NCI-H82 treated with DMSO at 0.1 percent for 48 hours (cell line): ENCODE measurements around the gene HRH1.
"Not testable (repeated sequence)": the region's sequence is repeated elsewhere in the genome, so short reads cannot be mapped to it uniquely, and the experiment has no call there.

ENCODE experiments used
- DNase-seq: peaks from one replicate; lab custom pipeline; 2025; ENCODE audit not compliant: unreplicated experiment; lab: John Stamatoyannopoulos, UW

Gene HRH1

GRCh38 chr3:11154036-11154952 is at the start of gene HRH1:
HRH1 (plus strand) TSS chr3:11154493; CDS start chr3:11259038, 104,545 bp downstream.
- DNase-seq = no peak

- not testable (repeated sequence) for DNase-seq
Measured at GRCh38 chr3:11113316-11113715, 41.0 kb upstream of the HRH1 start.

- no peak for DNase-seq
Measured at GRCh38 chr3:11115548-11115947, 38.7 kb upstream of the HRH1 start.

- no peak for DNase-seq
Measured at GRCh38 chr3:11116336-11117059, 37.8 kb upstream of the HRH1 start.

- no peak for DNase-seq
Measured at GRCh38 chr3:11117591-11117990, 36.7 kb upstream of the HRH1 start.

- DNase-seq = no peak
Measured at GRCh38 chr3:11118181-11118682, 36.1 kb upstream of the HRH1 start.

- no peak for DNase-seq
Measured at GRCh38 chr3:11120091-11120805, 34.0 kb upstream of the HRH1 start.

- DNase-seq = no peak
Measured at GRCh38 chr3:11126653-11127052, 27.6 kb upstream of the HRH1 start.

- DNase-seq = no peak
Measured at GRCh38 chr3:11128682-11129632, 25.3 kb upstream of the HRH1 start.

- peak; percentile 36 for DNase-seq
Measured at GRCh38 chr3:11130385-11130784, 23.9 kb upstream of the HRH1 start.

GRCh38 chr3:11131371-11131770 is 22.9 kb upstream of the HRH1 start:
- DNase-seq = no peak

- not testable (repeated sequence) for DNase-seq
Measured at GRCh38 chr3:11131886-11132285, 22.4 kb upstream of the HRH1 start.

GRCh38 chr3:11132861-11133260 is 21.4 kb upstream of the HRH1 start:
- no peak for DNase-seq

- no peak for DNase-seq
Measured at GRCh38 chr3:11134794-11135193, 19.5 kb upstream of the HRH1 start.

GRCh38 chr3:11136116-11136515 is 18.2 kb upstream of the HRH1 start:
- no peak for DNase-seq

- DNase-seq = peak; percentile 6
Measured at GRCh38 chr3:11136830-11137626, 17.3 kb upstream of the HRH1 start.

- no peak for DNase-seq
Measured at GRCh38 chr3:11137627-11137959, 16.7 kb upstream of the HRH1 start.

GRCh38 chr3:11138371-11138770 is 15.9 kb upstream of the HRH1 start:
- no peak for DNase-seq

GRCh38 chr3:11140030-11140712 is 14.1 kb upstream of the HRH1 start:
- DNase-seq = no peak
